Measurements from ENCODE around the gene ITFG2.

Gene ITFG2

DNA sequence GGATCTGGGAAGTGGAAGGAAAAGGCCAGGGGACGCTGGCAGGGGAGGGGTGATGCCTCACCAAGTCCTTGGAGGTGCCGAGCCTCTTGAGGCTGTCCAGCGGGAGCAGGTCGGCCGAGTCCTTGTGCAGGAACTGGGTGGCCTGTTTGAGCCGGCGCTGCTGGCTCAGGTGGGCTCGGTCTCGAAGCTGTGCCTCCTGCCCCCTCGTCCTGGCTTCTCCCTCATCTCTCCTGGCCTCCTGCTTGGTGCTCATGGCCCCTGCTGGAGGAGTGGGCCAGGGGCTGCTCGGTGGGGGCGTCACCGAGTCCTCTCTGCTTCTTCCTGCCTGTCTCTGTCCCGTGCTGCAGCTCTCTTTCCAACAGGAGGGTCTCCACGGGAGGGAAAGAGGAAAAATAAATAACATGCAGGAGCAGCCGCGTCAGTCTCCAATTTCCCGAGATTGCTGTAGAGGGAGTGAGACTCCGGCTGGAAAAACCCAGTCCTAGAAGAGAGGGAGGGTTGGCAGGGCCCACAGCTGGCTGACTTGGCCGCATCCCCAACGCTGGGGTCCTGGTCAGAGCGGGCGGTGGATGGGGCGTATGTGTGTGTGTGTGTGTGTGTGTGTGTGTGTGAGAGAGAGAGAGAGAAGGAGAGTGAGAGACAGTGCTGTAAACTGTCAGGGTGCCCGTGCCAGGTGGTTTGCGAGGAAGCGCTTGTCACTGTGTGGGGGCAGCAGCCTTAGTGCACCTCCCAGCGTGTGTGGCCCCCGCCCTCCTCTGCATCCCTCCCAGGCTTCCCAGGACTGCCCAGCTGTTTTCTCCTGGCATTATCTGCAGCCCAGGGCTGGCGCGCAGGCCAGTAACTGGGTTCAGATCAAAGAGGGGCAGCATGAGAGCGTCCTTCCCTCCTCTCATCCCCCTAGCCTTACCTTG is 22.4 kb downstream of the ITFG2 start, which contains the start of gene NRIP2:
NRIP2 (minus strand) TSS at position 455 of the 911 bp plus-strand sequence; CDS start at position 403, 52 bp downstream.
- ATAC-seq (ENCODE audit: insufficient read depth, low read depth) (no peak; the same call in 2 of the 3 replicates), DNase-seq (no peak)
- Histone ChIP-seq H3K4me2 (ENCODE audit: insufficient read depth, low read length) (no peak within 1 kb of the TSS), H3K36me3 (ENCODE audit: insufficient read depth, low read length) (peaks cover 15% of the 10 kb centered on the region; the same call in 1 of the 2 replicates), H3K9ac (ENCODE audit: low read depth, low read length) (no peak within 1 kb of the TSS), H4K20me1 (ENCODE audit: insufficient read depth, low read length) (no peaks in the 10 kb centered on the region), H3K27me3 (ENCODE audit: insufficient read depth, low read length, poor library complexity) (no peaks in the 10 kb centered on the region), H3K4me1 (ENCODE audit: insufficient read depth, low read length) (no peaks in the 10 kb centered on the region), H3K27ac (ENCODE audit: low read length) (no peak within 1 kb of the TSS), H3K9me3 (ENCODE audit: insufficient read depth, low read length, severe bottlenecking) (no peaks in the 10 kb centered on the region), H3K79me2 (ENCODE audit: insufficient read depth, low read length) (no peaks in the 10 kb centered on the region), H2AFZ (ENCODE audit: low read depth, low read length) (no peak within 1 kb of the TSS), H3K4me3 (ENCODE audit: low read depth in 1 of 2, low read length in 2 of 2) (no peak within 1 kb of the TSS)
- TF ChIP-seq CTCF (IDR thresholded peaks at IDR 0.05; ENCODE audit: borderline replicate concordance, extremely low read depth, low read length, poor library complexity, severe bottlenecking): no peak
- no peak for TF ChIP-seq EZH2 (IDR thresholded peaks at IDR 0.05; ENCODE audit: borderline replicate concordance, low read depth, low read length, severe bottlenecking)

DNA sequence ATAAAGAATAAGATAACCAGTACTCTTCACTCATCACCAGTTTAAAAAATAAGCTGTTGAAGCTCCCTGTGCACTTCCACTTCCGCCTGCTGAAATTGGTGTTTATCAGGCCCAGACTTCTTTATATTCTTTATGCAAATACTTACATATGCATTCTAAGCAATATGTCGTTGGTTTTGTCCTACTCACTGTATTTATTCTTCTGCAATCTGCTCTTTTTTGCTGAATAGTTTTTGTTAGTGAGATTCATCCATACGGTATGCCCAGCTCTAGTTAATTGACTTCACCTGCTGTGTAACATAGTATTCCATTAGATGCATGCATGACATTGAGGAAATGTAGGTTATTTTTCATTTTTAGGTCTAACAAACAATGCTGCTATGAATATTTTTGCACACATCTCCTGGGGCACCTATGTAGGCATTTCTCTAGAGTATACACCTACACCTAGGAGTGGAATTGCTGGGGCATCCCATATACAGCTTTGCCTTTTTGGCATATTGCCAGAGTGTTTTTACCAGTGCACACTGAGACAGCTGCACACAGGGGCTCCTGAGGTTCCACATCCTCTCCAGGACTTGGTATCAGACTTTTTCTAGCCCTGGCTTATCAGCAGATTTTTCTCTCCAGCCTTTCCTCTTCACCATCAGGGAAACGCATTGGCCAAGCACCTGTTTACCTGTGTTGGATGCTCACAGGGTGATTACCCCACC is 23.4 kb downstream of the ITFG2 start:
- Histone ChIP-seq H3K27ac (ENCODE audit: low read length) (no peak overlapping the region), H4K20me1 (ENCODE audit: insufficient read depth, low read length) (no peaks in the 10 kb centered on the region), H3K4me1 (ENCODE audit: insufficient read depth, low read length) (no peaks in the 10 kb centered on the region), H3K4me2 (ENCODE audit: insufficient read depth, low read length) (no peak overlapping the region), H3K9me3 (ENCODE audit: insufficient read depth, low read length, severe bottlenecking) (no peaks in the 10 kb centered on the region), H3K27me3 (ENCODE audit: insufficient read depth, low read length, poor library complexity) (no peaks in the 10 kb centered on the region), H3K36me3 (ENCODE audit: insufficient read depth, low read length) (peaks cover 11% of the 10 kb centered on the region; the same call in 1 of the 2 replicates), H3K9ac (ENCODE audit: low read depth, low read length) (no peak overlapping the region), H2AFZ (ENCODE audit: low read depth, low read length) (no peak overlapping the region), H3K4me3 (ENCODE audit: low read depth in 1 of 2, low read length in 2 of 2) (no peak overlapping the region), H3K79me2 (ENCODE audit: insufficient read depth, low read length) (no peaks in the 10 kb centered on the region)
- TF ChIP-seq CTCF (IDR thresholded peaks at IDR 0.05; ENCODE audit: borderline replicate concordance, extremely low read depth, low read length, poor library complexity, severe bottlenecking) (no peak), EZH2 (IDR thresholded peaks at IDR 0.05; ENCODE audit: borderline replicate concordance, low read depth, low read length, severe bottlenecking) (no peak)
- DNase-seq (no peak), ATAC-seq (ENCODE audit: insufficient read depth, low read depth) (no peak)

DNA sequence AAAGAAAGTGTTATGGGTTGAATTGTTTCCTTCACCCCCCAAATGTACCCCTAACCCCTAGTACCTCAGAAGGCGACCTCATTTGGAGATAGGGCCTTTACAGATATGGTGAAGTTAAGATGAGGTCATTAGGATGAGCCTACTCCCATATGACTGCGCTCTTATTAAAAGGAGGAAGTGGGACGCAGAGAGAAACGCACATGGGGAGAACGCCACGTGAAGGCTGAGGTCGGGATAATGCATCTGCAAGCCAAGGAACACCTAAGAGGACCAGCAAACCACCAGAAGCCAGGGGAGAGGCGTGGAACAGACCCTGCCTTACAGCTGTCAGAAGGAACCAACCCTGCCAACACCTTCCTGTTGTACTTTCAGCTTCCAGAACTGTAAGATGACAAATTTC is 24.1 kb downstream of the ITFG2 start:
- H3K36me3 ChIP-seq (ENCODE audit: insufficient read depth, low read length): peaks cover 17% of the 10 kb centered on the region; the same call in 1 of the 2 replicates

More for the DNA sequence above, 24.1 kb downstream of the ITFG2 start:
- DNase-seq (no peak), ATAC-seq (ENCODE audit: insufficient read depth, low read depth) (no peak)
- Histone ChIP-seq H3K27me3 (ENCODE audit: insufficient read depth, low read length, poor library complexity) (no peaks in the 10 kb centered on the region), H3K9ac (ENCODE audit: low read depth, low read length) (no peak overlapping the region), H3K9me3 (ENCODE audit: insufficient read depth, low read length, severe bottlenecking) (no peaks in the 10 kb centered on the region), H2AFZ (ENCODE audit: low read depth, low read length) (no peak overlapping the region), H3K27ac (ENCODE audit: low read length) (no peak overlapping the region), H4K20me1 (ENCODE audit: insufficient read depth, low read length) (no peaks in the 10 kb centered on the region), H3K79me2 (ENCODE audit: insufficient read depth, low read length) (no peaks in the 10 kb centered on the region), H3K4me1 (ENCODE audit: insufficient read depth, low read length) (no peaks in the 10 kb centered on the region), H3K4me2 (ENCODE audit: insufficient read depth, low read length) (no peak overlapping the region), H3K4me3 (ENCODE audit: low read depth in 1 of 2, low read length in 2 of 2) (no peak overlapping the region)
- TF ChIP-seq CTCF (IDR thresholded peaks at IDR 0.05; ENCODE audit: borderline replicate concordance, extremely low read depth, low read length, poor library complexity, severe bottlenecking): no peak
- no peak for TF ChIP-seq EZH2 (IDR thresholded peaks at IDR 0.05; ENCODE audit: borderline replicate concordance, low read depth, low read length, severe bottlenecking)

Measured in DND-41 (cell line).